DLD1 (cell line): Measurements from ENCODE around the gene OR51S1.
"Not testable (repeated sequence)": the region's sequence is repeated elsewhere in the genome, so short reads cannot be mapped to it uniquely, and the experiment has no call there.

Experiments
- in situ Hi-C: cut with HindIII; loops from 2 replicates; pipeline ENCODE4 v1.10.0; 2017; ENCODE audit warnings: low sequenced_read_pairs

The OR51S1 gene

DNA sequence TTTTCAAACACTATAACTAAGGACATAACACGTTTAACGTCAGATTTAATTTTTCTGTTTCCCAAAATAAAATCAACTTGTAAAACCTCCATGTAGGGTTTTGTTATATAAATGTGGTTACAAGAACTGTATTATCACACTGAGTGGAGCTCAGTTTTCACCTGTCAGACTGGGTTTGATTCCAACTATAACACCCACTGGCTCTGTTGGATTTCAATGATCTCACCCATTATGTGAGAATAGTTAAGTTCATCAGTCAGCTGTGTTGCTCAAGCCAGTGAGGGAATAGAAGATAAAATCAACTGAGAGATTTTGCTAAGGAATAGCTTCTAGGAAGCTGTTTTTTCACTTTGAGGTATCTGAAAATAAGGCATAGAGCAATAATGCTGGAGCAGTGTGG lies 39.8 kb downstream of the OR51S1 start:
- in situ Hi-C loops: no loop called here

DNA sequence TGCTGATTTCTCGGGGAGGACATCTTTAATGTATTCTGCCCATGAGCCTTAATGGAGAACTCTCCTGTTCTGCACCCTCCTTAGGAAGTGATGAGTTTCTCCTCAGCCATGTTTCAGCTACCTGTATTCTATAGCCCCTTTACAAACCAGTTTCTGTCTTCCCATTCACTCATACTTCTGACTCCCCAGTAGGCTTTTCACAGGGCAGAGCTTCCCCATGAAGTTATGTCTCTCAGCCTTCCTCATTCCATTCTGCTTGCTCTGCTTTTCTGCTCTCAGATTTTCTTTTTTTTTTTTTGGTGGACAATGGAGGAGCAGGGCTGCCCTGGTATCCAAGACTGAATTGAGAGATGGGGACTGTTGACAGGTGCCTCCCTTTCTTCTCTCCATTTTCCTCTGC lies 40.5 kb downstream of the OR51S1 start:
- in situ Hi-C loops: no loop called here

DNA sequence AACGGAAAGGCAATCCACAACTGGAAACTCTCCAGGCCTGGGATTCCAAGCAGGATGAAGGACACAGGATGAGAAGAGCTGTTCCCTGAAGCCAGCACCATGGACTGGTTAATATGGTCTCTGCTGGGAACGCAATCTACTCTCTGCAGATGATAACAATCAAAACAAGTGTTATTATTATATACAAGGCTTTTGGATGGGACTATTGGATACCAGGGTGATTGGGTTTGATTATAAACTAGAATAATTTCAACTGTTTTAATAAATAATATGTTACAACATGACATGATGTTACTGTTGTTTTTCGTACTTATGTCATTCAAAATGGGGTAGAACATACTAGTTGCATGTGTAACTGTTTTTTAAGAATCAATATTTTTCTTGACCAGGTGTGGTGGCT lies 44.7 kb downstream of the OR51S1 start, which contains the start of gene OR52R1:
TSS of gene OR52R1 (minus strand) at position 101 of the 400 bp plus-strand sequence. CDS start at position 101, 0 bp downstream.
- in situ Hi-C loops: no loop called here

DNA sequence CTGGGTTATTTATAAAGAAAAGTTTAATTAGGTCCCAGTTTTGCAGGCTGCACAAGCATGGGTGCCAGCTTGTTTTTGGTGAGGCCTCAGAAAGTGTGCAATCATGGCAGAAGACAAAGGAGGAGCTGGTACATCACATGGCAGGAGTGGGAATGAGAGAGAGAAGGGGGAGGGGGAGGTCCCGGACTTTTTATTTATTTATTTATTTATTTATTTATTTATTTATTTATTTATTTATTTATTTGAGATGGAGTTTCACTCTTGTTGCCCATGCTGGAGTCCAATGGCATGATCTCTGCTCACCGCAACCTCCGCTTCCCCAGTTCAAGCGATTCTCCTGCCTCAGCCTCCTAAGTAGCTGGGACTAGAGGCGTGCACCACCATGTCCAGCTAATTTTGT lies 47.7 kb downstream of the OR51S1 start:
- in situ Hi-C loops: not testable (repeated sequence)

DNA sequence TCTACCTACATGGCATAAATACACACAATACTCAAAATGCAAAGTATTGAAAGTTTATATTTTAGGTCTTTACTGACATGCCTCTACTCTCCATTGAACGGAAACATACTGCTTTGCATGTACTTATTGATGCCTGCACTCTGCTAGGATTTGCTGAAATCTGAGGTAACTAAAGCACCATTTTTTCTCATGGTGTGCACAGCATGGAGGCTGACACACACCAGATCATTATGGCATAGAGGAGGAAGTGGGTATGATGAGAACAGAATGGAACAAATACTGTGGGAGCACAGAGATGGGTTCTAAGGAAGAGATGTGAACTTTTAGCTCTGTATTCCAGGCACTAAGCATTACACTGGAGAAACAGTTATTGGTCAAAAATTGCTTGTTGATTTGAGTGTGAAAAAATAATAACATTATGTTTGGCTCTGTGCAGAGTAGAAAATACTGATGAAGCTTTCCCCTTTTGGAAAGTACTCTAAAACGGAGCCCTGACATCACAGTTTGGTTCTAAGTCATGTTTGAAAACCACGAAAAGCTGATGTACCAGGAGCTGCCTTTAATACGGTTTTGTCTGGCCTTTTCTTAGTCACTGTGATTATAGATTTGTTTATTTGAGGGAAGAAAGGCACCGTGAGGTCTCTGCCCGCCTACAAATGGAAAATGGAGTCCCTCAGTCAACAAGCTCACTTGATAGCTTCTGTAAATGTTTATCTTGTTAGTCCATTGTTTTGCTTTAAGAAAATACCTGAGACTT lies 50.4 kb downstream of the OR51S1 start:
- in situ Hi-C loops: no loop called here
